HG03280 (cell line): ENCODE measurements around the gene NLK.
"Not testable (repeated sequence)": the region's sequence is repeated elsewhere in the genome, so short reads cannot be mapped to it uniquely, and the experiment has no call there.

Experiments used
- ATAC-seq: cut with Tn5 transposase; IDR thresholded peaks from one replicate; pipeline ENCODE4 v1.9.1; 2021; ENCODE audit warnings: mild to moderate bottlenecking, moderate library complexity; ENCODE audit not compliant: unreplicated experiment

The NLK gene

DNA sequence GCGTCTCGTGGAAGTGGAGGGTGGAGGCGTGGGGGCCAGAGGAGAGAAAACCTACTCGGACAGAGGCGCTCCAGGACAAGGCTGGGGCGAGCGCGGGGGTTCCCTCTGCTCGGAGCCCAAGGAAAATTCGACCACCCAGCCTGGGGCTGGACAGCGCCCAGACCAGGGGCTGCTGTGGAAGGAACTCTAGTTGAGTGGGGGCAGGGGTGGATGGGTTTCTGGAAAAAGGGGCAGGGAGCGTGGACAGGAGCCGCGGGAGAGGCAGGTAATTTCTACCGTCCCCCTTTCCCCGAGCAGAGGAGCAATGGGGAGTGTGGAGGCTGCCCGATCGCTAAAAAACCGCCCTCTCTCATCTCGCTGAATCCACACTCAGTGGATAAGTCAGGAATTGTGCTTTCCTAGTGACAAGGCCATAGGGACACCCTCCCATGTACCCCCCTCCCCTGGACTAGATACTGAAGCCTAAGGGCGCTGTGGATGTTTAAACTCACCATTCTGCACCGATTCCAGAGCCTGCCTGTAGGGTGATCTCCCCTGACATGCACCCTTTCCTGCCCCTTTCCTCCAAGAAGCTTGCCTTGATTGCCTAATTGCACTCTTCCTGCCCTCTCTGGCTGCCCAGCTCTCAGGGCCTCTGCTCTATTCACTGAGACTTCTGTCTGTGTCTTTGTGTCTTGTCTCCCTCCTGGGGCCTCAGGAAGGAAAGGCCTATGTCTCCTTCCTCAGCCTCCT, 185.8 kb downstream of the NLK start:
- no peak for ATAC-seq

DNA sequence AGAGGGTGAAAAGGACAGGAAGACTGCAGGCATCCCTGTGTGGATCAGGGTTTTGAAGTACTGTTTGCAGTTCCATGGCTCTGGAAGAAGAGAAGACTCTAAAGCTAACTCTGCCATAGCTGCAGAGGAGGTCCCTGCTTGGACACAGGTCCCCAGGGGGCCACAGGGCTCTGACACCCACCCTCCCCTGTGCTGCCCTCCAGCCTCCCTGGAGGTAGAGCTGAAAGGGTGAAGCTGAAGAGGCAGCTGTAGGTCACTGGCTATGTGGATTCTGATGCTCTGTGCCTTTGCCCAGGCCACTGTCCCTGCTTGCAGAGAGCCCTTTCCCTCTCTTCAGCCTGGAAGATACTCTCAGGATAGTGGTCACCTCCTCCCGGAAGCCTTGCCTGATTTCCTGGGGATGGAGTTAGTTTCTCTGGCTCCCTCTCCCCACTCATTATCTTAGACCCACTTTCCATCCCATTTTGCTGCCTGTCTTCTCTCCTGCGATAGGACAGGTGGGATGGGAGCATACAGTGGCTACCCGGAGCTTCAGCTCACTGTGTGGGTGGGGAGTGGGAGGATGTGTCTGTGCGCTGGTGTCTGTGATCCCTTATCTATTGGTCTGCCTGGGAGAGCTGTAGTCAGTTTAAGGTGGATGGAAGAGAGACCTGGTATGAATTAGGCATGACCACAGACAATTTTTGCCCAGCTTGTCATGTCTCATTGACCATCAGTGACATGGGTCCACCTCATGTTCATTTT, 186.7 kb downstream of the NLK start:
- no peak for ATAC-seq

DNA sequence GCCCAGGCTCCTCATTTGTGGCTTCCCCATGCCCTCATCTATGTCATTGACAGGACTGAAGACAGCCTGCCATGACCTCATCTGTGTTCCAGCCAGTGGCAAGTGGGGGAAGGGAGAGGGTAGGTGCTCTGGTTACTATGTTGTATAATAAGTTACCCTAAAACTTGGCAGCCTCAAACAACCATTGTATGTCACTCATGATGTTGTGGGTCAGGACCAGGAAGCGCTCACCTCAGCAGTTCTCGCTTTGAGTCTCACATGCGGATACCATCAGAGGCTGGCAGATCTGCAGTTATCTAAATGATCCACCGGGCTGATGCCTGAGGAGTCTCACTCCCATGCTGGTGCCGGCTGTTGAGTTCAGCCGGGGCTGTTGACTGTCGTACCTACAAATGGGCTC, 187.5 kb downstream of the NLK start:
- ATAC-seq: no peak

DNA sequence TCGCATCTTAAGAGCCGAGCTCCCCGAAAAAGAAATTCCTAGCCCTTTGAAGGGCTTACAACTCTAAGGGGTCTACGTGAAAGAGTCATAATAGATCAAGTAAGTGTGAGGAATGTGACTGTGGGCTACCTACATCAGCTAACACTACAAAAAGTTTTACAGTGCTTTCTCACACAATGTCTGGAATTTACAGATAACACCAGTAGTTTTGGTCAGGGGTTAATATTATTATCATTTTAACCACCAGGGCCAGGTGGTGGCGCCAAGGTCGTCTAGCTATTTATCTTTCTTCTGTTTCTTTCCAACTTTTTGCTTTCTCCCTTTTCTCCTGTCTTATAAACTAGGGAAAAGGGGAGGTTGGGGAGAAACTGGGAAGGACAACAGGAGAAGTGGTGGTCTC, 188.1 kb downstream of the NLK start:
- ATAC-seq: not testable (repeated sequence)

DNA sequence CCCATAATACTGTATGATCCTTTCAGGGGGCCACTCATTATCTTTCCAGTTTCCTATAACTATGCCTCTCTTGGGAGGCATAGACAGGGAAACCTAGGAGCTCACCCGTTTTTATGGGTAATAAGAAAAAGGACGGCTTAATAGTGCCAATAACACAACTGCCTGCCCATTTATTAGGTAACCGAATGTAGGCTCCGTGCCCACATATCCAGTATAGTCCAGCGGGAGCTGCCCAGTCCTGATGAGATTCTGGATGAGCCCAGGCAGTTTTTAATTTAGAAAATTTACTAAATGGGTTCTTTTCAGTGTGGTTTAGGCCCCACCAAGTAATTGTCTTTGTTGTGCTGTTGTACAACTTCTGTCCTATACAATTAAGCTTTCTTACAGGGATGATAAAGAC, 189.1 kb downstream of the NLK start:
- not testable (repeated sequence) for ATAC-seq

DNA sequence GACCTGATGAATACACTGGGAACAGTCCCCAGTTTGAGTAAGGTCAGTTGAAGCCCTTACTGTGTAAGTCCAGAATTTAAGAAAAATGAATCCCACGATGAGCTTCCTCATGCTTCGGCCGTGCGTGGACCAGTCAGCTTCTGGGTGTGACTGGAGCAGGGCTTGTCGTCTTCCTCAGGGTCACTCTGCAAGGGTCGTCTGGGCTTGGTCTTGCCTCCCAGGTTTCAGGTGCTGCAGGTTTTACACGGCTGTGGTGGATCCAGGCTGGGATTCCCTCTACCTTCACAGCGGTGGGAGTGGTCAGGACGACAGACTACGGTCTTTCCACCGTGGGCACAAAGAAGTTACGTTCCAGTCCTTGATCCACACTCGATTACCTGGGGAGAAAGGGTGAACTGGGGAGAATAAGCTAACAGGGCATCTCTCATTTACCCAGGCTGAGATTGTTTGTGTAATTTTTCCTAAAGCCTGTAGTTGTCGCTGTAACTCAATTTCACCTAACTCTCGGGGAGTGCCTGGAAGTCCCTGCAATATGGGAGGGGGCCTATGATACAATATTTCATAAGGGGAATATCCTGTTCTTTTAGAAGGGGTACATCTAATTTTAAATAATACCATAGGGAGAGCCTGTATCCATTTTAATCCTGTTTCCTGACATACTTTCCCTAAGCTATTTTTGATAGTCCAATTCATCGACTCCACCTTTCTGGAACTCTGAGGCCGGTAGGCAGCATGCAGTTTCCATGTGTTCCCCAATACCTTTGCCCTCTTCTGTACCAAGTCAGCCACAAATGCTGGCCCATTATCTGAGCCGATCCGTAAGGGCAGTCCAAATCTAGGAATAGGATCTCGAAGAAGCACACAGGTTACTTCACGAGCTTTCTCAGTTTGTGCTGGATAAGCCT, 190.7 kb downstream of the NLK start:
- not testable (repeated sequence) for ATAC-seq

DNA sequence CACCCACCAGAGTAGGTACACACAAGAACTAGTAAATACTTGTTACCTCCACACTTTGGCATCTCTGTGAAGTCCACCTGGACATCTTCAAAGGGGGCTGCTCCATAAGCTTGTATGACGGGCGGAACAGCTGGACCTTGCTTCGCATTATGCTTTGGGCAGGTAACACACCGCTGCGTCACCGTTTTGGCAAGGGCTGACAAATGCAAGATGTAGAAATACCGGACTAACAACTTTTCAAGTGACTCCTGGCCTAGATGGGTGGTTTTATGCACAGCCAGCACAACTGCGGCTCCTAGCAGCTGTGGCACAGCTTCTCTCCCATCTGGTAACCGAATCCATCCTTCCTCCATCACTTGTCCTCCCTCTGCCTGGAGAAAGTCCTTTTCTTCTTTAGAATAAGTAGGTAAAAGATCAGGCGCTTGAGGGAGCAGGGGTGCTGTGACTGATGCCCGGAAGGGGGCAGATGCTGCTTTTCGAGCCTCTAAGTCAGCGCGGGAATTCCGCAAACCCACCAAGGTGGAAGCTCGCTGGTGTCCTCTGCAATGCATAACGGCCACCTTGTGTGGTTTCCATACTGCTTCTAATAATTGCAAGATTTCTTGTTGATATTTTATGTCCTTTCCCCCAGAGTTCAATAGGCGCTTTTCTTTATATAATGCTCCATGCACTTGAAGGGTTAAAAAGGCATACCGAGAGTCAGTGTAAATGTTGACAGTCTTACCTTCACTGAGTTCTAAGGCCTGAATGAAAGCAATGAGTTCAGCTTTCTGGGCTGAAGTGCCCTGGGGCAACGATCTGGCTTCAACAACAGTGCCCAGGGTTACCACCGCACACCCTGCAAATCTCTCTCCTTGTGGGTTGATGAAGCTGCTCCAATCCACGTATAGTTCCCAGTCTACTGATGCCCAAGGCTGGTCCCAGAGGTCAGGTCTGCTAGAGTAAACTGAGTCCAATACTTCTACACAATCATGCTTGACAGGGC, 191.7 kb downstream of the NLK start:
- ATAC-seq: not testable (repeated sequence)

DNA sequence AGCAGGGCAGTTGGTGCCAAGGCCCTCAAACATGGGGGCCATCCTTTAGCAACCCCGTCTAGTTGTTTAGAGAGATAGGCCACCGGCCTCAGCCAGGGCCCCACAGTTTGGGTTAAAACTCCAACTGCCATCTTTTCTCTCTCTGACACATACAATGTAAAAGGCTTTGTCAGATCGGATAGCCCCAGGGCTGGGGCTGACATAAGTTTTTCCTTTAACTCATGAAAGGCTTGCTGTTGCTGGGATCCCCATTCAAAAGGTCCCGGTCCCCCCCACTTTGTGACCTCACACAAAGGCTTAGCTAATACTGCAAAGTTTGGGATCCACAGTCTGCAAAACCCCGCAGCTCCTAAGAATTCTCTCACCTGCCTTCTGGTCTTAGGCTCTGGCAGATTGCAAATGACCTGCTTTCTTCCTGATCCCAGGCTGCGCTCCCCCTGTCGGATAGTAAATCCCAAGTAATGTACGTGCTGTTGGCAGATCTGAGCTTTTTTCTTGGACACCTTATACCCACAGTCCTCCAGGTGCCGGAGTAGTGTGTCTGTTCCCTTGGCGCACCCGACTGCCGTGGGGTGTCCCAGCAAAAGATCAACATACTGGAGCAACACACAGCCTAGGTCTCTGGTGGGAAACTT, 192.7 kb downstream of the NLK start:
- not testable (repeated sequence) for ATAC-seq

DNA sequence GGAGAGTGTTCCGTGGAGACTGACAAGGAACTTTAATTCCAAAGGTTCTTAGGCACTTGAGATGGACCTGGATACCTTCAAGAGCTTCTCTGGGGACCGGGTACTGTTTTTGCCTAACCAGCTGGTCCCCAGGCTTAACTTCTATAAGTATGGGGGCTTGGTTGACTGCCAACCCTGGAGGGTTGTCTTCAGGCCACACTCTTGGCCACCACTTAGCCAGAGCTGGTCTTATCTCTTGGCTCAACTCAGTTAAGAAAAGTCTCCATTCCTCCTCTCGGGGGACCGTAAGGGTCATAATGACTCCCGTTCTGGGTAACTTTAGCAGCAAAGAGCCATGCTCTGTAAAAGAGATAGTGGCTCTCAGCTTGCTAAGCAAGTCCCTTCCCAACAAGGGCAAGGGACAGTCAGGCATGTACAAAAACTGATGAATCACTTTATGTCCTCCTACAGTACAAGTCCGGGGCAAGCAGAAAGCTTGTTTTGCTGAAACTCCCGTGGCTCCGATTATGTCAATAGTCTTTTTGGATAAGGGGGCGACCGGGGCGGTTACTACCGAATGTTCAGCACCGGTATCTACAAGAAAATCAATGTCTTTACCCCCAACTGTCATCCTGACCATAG, 193.7 kb downstream of the NLK start:
- not testable (repeated sequence) for ATAC-seq

DNA sequence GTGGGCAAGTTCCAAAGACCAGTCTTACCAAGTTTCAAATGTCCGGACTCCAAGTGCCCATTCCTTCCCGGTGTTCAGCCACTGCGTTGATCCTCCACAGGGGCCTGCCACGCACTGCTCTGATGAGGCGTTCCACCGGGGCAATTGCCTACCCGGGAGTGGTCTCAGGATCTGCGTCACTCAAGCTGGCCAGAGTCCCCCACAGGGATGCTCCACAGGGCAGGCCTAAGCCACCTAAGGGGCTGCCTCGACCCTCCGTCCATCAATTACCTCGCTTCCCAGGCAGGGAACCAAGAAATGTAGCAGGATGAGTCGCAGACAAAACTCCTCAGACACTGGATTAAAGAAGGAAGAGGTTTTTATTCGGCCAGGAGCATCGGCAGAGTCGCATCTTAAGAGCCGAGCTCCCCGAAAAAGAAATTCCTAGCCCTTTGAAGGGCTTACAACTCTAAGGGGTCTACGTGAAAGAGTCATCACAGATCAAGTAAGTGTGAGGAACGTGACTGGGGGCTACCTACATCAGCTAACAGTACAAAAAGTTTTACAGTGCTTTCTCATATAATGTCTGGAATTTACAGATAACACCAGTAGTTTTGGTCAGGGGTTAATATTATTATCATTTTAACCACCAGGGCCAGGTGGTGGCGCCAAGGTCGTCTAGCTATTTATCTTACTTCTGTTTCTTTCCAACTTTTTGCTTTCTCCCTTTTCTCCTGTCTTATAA, 196.2 kb downstream of the NLK start:
- ATAC-seq: not testable (repeated sequence)

DNA sequence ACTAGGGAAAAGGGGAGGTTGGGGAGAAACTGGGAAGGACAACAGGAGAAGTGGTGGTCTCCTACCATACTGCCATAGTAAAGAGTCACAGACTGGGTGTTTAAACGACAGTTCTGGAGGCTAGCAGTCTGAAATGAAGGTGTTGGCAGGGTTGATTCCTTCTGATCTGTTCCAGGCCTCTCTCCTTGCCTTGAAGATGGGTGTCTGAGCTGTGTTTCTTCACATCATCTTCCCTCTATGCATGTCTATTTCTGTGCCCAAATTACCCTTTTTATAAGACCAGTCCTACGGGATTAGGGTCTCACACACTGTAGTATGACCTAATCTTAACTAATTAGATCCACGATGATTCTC, 196.8 kb downstream of the NLK start:
- ATAC-seq: no peak

DNA sequence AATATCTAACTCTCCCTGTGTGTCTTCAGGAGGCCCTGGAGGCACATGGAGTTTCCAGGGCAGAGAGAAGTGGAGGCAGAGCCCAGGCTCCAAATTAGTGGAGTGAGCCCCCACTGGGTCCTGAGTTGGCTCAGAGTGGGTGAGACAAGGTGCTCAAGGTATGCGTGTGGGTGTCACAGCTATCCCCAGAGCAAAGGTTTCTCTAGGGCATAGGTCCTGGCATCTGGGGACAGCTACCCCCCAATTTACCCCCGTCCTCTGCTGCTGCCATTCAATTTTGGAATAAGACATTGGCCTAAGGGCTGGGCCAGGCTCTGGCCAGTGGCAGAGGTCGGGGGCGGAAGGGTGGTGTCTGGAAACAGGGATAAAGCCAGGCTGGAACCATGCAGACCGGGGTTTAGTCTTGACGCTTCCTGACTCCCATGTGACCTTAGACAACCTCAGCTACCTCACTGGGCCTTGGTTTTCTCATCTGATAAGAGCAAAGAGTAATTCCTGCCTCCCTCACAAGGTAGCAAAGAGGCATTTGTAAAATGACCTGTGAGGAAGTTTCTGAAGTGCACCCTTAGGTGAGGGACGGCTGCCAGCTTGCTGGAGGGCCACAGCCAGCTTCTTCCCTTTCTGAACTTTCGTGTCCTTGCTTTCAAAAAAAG, 198.3 kb downstream of the NLK start:
- no peak for ATAC-seq

DNA sequence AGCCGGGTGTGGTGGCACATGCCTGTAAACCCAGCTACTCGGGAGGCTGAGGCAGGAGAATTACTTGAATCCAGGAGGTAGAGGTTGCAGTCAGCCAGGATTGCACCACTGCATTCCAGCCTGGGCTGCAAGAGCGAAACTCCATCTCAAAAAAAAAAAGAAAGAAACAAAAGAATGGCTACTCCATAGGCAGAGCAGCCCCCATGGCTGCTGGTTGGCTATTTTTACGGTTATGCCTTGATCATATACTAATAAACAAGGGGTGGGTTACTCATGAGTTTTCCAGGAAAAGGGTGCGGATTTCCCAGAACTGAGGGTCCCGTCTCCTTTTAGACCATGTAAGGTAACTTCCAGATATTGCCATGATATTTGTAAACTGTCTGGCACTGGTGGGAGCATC, 200.3 kb downstream of the NLK start:
- ATAC-seq: no peak

DNA sequence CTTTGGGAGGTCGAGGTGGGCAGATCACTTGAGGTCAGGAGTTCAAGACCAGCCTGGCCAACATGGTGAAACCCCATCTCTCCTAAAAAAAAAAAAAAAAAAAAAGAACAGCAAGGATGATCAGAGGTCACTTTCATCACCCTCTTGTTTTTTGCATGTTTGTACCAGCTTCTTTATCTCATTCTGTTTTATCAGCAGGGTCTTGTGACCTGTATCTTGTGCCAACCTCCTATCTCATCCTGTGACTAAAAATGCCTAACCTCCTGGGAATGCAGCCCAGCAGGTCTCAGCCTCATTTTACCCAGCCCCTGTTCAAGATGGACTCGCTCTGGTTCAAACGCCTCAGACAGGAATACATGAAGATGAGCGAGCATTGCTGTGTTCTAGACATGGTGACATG, 200.8 kb downstream of the NLK start:
- not testable (repeated sequence) for ATAC-seq

DNA sequence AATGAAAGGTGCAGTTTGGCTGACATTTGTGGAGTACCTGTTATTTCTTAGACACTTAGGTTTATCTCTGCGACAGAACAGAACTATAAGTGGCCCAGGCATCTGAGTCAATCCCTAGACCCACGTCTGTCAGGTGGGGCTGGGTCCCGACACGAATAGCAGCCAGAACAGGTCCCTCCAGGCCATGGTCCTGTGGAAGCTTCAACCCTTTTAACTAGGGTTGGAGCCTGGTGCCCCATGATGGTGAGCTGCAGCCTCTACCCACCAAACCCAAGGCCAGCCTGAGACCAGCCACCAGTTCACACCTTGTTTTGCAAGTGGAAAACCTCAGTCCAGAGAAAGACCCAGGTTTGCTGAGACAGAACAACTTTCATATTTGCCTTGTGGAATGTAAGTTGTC, 202.0 kb downstream of the NLK start:
- no peak for ATAC-seq
